GM18508 (cell line): Measurements from ENCODE around the gene NRXN3.

Source experiments
- ATAC-seq: cut with Tn5 transposase; IDR thresholded peaks from one replicate; pipeline ENCODE4 v1.9.1; 2021; ENCODE audit warnings: moderate number of reproducible peaks; ENCODE audit not compliant: insufficient read depth, unreplicated experiment

NRXN3 gene

GRCh38 chr14:79412822-79413221 is 1242.6 kb downstream of the NRXN3 start:
- ATAC-seq = no peak

GRCh38 chr14:79413734-79414428 is 1243.7 kb downstream of the NRXN3 start:
- no peak for ATAC-seq

GRCh38 chr14:79415726-79416125 is 1245.6 kb downstream of the NRXN3 start:
- no peak for ATAC-seq

DNA sequence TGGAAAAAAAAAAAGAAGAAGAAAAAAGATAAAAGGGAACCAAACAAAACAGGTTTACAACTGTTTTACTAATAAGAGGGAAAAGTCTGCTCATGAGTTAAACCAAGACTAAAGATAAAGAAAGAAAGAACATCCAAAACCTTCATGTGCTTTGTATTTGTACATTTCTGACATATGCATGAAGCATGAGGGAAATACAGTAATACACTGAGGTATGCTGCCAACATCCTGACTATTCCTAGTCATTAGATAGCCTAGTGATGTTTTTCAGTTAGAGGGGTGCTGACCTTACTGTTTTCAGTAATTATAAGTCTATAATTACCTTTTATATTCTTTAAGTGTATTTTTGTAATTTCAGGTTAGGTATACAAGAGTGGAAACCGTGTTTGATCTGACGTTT is 1247.8 kb downstream of the NRXN3 start:
- ATAC-seq = no peak

DNA sequence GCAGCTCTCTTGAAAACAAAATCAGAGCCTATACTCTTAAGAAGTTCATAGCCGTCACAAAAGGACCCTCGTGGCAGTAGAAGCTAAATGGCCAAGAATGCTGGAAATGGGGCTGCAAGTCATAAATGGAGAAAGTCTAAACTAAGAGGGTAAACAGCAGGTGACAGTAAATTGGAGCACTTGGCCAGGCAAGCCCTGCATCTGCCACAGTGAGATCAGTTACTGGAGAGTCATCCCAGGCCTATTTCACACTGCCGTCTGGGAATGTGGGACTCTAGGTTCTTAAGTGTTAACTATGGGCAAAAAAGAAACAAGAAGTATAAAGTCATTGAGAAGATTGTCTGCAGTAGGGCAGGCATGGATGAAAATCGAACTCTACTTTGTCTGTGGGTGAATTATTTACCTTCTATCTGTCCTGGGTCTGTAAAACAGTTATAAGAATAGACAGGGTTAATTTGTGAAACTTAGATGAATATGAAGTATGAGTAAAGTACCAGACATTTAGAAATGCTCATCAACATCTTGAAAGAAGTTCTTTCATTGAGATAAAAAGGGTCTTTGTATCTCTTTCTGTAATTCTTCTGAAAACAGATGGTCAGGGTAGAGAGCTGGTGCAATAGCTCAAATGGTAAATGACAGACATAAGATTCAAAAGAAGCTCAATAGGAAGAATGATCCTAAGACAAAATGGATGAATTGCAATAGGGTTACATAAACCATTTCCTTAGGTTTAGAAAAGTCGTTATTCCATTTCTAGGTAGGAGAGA is 1248.7 kb downstream of the NRXN3 start:
- ATAC-seq = no peak

GRCh38 chr14:79419571-79420327 is 1249.6 kb downstream of the NRXN3 start:
- no peak for ATAC-seq

- ATAC-seq = no peak
Observed at GRCh38 chr14:79420725-79421124, 1250.6 kb downstream of the NRXN3 start.

DNA sequence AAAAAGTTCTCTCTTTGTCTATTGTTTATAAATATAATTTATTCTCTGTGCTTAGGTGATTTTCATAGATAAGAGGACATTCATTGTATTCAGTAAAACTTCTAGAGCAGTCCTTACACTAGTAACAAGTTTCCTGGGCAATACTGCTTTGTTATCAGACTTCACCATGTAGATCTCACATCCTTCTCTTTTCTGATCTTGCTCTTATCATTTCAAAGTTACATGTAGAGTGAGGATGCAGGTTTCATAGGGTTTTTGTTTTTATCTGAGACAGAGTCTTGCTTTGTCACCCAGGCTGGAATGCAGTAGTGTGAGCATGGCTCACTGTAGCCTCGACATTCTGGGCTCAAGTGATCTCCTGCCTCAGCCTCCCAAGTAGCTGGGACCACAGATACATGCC is 1251.6 kb downstream of the NRXN3 start:
- ATAC-seq = no peak

DNA sequence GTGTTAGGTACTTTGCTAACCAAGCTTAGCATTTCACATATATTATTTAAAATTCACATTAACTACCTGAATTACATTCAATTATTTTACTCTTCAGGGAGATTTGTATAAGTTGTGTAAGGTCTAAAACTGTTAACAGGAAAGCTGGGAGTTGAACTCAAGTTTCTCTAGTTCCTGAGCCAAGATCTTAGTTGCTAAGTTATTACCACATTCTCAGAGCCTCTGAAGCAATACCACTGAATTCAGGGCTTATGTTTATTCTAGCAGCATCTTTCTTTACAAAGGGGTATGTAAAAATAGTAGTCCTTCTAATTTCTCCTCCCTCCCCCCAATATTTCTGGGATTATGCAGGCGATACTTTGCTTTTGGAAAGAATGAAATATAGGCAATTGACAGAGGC is 1254.3 kb downstream of the NRXN3 start:
- ATAC-seq = no peak

GRCh38 chr14:79426103-79426755 is 1256.1 kb downstream of the NRXN3 start:
- no peak for ATAC-seq

DNA sequence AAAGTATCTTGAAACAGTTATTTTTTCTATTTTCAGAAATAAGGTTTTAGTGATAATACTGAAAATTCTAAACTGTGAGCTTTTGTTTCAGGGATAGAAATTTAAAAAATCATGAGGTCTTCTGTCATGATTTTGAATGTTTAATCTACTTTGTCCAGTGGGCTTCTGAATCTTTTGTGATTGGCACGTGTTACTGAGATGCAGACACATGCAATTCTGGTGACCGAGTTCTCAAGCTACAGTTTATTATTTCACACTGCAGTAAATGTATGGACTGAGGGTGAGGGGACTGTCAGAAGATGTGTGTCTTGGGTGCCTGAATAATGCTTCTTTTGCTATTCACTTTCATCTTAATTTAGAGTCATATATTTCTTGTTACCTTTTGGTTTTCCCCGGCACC is 1262.5 kb downstream of the NRXN3 start:
- ATAC-seq = no peak

DNA sequence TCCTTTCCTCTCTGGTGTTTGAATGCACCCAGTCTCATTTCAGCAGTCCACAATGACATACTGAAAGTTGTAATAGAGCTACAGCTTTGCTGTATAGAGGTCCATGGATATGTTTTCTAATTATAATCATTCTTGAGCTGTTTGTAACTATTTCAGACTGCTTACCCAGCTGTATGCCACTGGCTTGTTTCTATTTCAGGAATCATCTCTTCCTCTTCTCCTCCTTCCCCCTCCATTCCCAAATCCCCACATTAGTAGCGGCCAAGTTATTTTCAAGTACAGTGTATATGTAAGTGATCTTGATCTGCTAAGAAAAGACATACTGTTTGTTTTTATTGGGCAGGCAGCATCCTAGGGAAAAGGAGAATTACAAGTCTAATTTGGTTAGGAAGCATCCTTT is 1266.2 kb downstream of the NRXN3 start:
- ATAC-seq = no peak

DNA sequence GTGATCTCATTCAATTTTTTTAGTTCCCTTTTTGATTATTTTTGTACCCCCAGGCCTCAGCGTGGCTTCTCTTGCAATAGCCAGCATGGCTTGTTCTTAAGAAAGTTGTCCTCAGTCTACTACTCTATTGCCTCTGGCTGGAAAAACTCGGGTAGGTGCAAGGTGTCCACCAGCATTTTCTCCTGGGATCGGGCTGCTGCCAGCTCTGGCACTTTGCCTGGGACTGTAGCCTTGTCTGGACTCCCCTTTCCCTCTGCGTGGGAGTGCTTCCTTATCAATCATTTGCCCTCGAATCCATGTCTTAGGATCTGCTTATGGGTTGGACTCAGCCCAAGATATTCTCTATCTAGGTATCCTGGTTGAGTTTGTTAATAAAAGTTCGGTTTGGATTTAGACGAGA is 1267.8 kb downstream of the NRXN3 start:
- ATAC-seq = no peak

- ATAC-seq = no peak
Observed at GRCh38 chr14:79438696-79439342, 1268.6 kb downstream of the NRXN3 start.

GRCh38 chr14:79442786-79443185 is 1272.6 kb downstream of the NRXN3 start:
- no peak for ATAC-seq

DNA sequence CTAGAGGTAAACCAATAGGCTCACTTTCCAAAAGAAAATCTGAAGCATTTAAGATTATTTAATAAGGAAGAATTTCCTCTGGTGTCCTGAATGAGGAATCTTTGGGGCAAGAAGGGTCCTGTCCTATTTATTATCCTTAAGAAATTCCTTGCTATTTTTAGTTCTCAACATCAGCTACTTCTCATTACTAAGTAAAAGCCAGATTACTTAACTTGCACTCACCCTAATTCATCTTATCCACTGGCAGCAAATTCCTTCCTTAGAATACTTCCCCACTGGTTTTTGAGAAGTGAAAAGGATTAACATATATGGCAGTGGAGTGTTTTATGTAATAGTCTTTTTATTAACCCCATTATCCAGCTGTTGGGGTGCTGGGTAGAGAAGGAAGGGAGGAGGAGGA is 1273.4 kb downstream of the NRXN3 start:
- ATAC-seq = no peak

DNA sequence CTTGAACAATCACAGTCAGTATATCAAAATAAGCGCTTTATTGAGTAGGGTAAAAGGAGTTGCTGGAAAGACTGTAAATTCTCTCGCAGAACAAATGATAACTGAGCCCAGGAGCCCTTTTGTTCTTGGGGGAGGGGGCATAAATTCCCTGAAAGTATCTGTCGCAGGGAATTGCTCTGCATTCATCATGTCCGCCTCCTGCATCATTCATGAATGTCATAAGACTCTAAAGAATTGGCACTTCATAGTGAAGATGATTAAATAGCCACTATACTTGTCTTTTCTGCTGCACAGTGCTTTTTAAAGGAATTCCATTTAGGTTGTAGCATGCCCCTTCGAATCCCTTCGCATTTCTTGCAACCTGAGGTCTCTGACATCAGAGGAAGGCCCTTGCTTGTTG is 1278.8 kb downstream of the NRXN3 start:
- no peak for ATAC-seq

- ATAC-seq = no peak
Observed at GRCh38 chr14:79451601-79452000, 1281.4 kb downstream of the NRXN3 start.

- no peak for ATAC-seq
Observed at GRCh38 chr14:79453276-79453675, 1283.1 kb downstream of the NRXN3 start.

GRCh38 chr14:79464468-79464867 is 1294.3 kb downstream of the NRXN3 start:
- no peak for ATAC-seq
